Testis (tissue), 3 donors: ENCODE data around the gene SOBP. TPM values are rescaled to one million over a fixed set of nuclear protein-coding genes. Genes with fewer than 3 reads are reported as not detected.

Experiments used
- DNase-seq: peaks from one replicate; pipeline ENCODE4 v3.0.0-alpha.2; 2019
- H3K27ac ChIP-seq, 2 donors: fragments of 200-600 bp; sonication (generic); one replicate each; pipeline ENCODE4 v1.5.1; 2019
- H3K27me3 ChIP-seq: fragments of 200-600 bp; sonication (generic); one replicate; pipeline ENCODE4 v1.5.1; 2019
- H3K36me3 ChIP-seq: fragments of 200-600 bp; sonication (generic); one replicate; pipeline ENCODE4 v1.5.1; 2017; ENCODE audit warnings: low read depth; ENCODE audit errors: missing control alignments
- H3K4me1 ChIP-seq: fragments of 200-600 bp; sonication (generic); one replicate; pipeline ENCODE4 v1.5.1; 2019
- H3K4me3 ChIP-seq, 2 donors: fragments of 200-600 bp; sonication (generic); one replicate each; pipeline ENCODE4 v1.5.1; 2017 to 2019
- H3K9me3 ChIP-seq: fragments of 200-600 bp; sonication (generic); one replicate; pipeline ENCODE4 v1.5.1; 2017
- CTCF ChIP-seq, 3 experiments: fragments of 450-650 bp in 2 of 3; fragments of 200-600 bp in 1 of 3; sonication (generic) in 1 of 3; IDR thresholded peaks; one replicate each; pipeline ENCODE4 v1.5.1; 2016 to 2019; ENCODE audit warnings: antibody characterized with exemption in 3 of 3, mild to moderate bottlenecking in 2 of 3, moderate library complexity in 1 of 3
- POLR2A ChIP-seq: fragments of 450-650 bp; IDR thresholded peaks from one replicate; pipeline ENCODE4 v1.6.1; 2017; ENCODE audit warnings: antibody characterized with exemption, mild to moderate bottlenecking, moderate library complexity
- WGBS, 2 donors: methylation state at CpG; one replicate each; pipeline ENCODE4 v1.1.5; 2018; 5-methylcytosine and 5-hydroxymethylcytosine counted together
- intact Hi-C: fragments of 100-400 bp; cut with DNase I; formaldehyde crosslinking; loops from one replicate; pipeline ENCODE4 v1.15.1; 2023; ENCODE audit warnings: low total_unique reads
- polyA plus RNA-seq: library from polyadenylated mRNA; stranded (reverse); fragments of 350-450 nt; fragmentation: Illumina TruSeq; extraction: RNeasy Lipid Tissue Mini Kit (QIAGEN cat#74804); gene quantifications from one replicate; pipeline ENCODE4 v1.2.3, GENCODE V29; 2014; ENCODE audit warnings: low read depth, low replicate concordance; ENCODE audit not compliant: insufficient read depth
- total RNA-seq, 2 donors: library from RNA; depleted of rRNA; stranded (reverse); fragments of >200 nt; gene quantifications; one replicate each; pipeline ENCODE4 v1.2.3, GENCODE V29; 2016

Gene SOBP
- total and polyA plus RNA-seq, 3 donors from 2014 or later, result 13.9 to 27.2 (median 17.2) TPM

GRCh38 chr6:107443608-107444267 is 46.2 kb upstream of the SOBP start:
- Histone ChIP-seq H3K4me1 (no peaks in the 10 kb centered on the region), H3K9me3 (no peaks in the 10 kb centered on the region), H3K27ac (no peak overlapping the region), H3K27me3 (no peaks in the 10 kb centered on the region), H3K36me3 (no peaks in the 10 kb centered on the region), H3K4me3 (no peak overlapping the region)
- DNase-seq, result no peak
- intact Hi-C loops, result no loop called here
- no peak for TF ChIP-seq POLR2A
- no peak for TF ChIP-seq CTCF (IDR thresholded peaks at IDR 0.05)
- WGBS, 2 donors, result 87 to 95% methylated on average over 7 of the region's 7 CpGs

- H3K27me3 ChIP-seq, result no peaks in the 10 kb centered on the region
- no peak overlapping the region for H3K27ac ChIP-seq
- no peaks in the 10 kb centered on the region for H3K4me1 ChIP-seq
- H3K36me3 ChIP-seq, result no peaks in the 10 kb centered on the region
- intact Hi-C loops, result no loop called here
- 78 to 82% methylated on average over 1 of the region's 1 CpG for WGBS, 2 donors
- no peak for DNase-seq
- H3K4me3 ChIP-seq, result no peak overlapping the region
- no peaks in the 10 kb centered on the region for H3K9me3 ChIP-seq
- no peak for TF ChIP-seq CTCF (IDR thresholded peaks at IDR 0.05)
- TF ChIP-seq POLR2A, result no peak
Observed at GRCh38 chr6:107444277-107444676, 45.6 kb upstream of the SOBP start.

GRCh38 chr6:107447663-107448216 is 42.2 kb upstream of the SOBP start:
- DNase-seq, result no peak
- Histone ChIP-seq H3K27ac (no peak overlapping the region), H3K9me3 (no peaks in the 10 kb centered on the region), H3K4me3 (no peak overlapping the region), H3K4me1 (no peaks in the 10 kb centered on the region), H3K27me3 (no peaks in the 10 kb centered on the region), H3K36me3 (no peaks in the 10 kb centered on the region)
- intact Hi-C loops, result no loop called here
- no peak for TF ChIP-seq POLR2A
- no peak for TF ChIP-seq CTCF (IDR thresholded peaks at IDR 0.05)
- WGBS, 2 donors, result 93 to 100% methylated on average over 2 of the region's 2 CpGs

- H3K27me3 ChIP-seq, result no peaks in the 10 kb centered on the region
- H3K9me3 ChIP-seq, result no peaks in the 10 kb centered on the region
- intact Hi-C loops, result no loop called here
- H3K4me3 ChIP-seq, result no peak overlapping the region
- no peak overlapping the region for H3K27ac ChIP-seq
- no peaks in the 10 kb centered on the region for H3K4me1 ChIP-seq
- WGBS, 2 donors, result 68 to 71% methylated on average over 1 of the region's 1 CpG
- no peaks in the 10 kb centered on the region for H3K36me3 ChIP-seq
- no peak for DNase-seq
- TF ChIP-seq POLR2A, result no peak
- TF ChIP-seq CTCF (IDR thresholded peaks at IDR 0.05), result no peak
Observed at GRCh38 chr6:107448776-107449175, 41.1 kb upstream of the SOBP start.
